K562 treated with DMSO at 1 percent for 48 hours (cell line): ENCODE measurements around the gene CEP170B. TPM values are rescaled to one million over a fixed set of nuclear protein-coding genes. Genes with fewer than 3 reads are reported as not detected.

Experiments used
- total RNA-seq: library from RNA; unstranded; fragments of 300-600 nt; gene quantifications from 2 replicates; pipeline ENCODE4 v1.2.3, GENCODE V29; 2022; ENCODE audit warnings: low replicate concordance; ENCODE audit errors: extremely low read depth

Gene CEP170B
- not detected in 2 replicates for total RNA-seq

GRCh38 chr14:104865081-104865630, at the start of gene CEP170B:
Gene CEP170B, plus strand, starts transcription at chr14:104865268. Its CDS starts 3,183 bp downstream, at chr14:104868451.

GRCh38 chr14:104924421-104925213, 59.5 kb downstream of the CEP170B start, which contains the start of gene PLD4:
Gene PLD4, plus strand, starts transcription at chr14:104924879. Its CDS starts 2,262 bp downstream, at chr14:104927141.

Other genes starting within 250 kb of the CEP170B start
- gene INF2, start 175.7 kb upstream of the CEP170B start, total RNA-seq, result not detected in 2 replicates
- gene ADSS1, start 141.0 kb upstream of the CEP170B start, total RNA-seq, result not detected in 2 replicates
- not detected in 2 replicates for gene SIVA1, start 112.1 kb upstream of the CEP170B start, total RNA-seq
- gene AKT1, start 69.5 kb upstream of the CEP170B start, total RNA-seq, result not detected in 2 replicates
- gene ZBTB42, start 64.2 kb upstream of the CEP170B start, total RNA-seq, result not detected in 2 replicates
- not detected in 2 replicates for gene PLD4, start 59.6 kb downstream of the CEP170B start, total RNA-seq
- not detected in 2 replicates for gene AHNAK2, start 113.1 kb downstream of the CEP170B start, total RNA-seq
- gene CLBA1, start 120.5 kb downstream of the CEP170B start, total RNA-seq, result not detected in 2 replicates
- not detected in 2 replicates for gene CDCA4, start 155.8 kb downstream of the CEP170B start, total RNA-seq
- gene GPR132, start 200.2 kb downstream of the CEP170B start, total RNA-seq, result not detected in 2 replicates